GM23338 (cell line): Measurements from ENCODE around the gene FAM110A. TPM values are rescaled to one million over a fixed set of nuclear protein-coding genes. Genes with fewer than 3 reads are reported as not detected.

ENCODE experiments used
- ATAC-seq: fragments of 200-7000 bp; cut with Tn5 transposase; 3 replicates; pipeline ENCODE4 v1.9.1; 2020
- DNase-seq: peaks from one replicate; pipeline ENCODE4 v3.0.0-alpha.2; 2015; ENCODE audit warnings: low spot score
- H2AFZ ChIP-seq: fragments of 200-600 bp; sonication (generic); 2 replicates; pipeline ENCODE4 v1.8.0; 2016; ENCODE audit warnings: antibody characterized with exemption, mild to moderate bottlenecking, moderate library complexity
- H3F3A ChIP-seq: fragments of 200-600 bp; sonication (generic); replicated peaks from 2 replicates; pipeline ENCODE4 v1.8.0; 2017; ENCODE audit warnings: antibody characterized with exemption, mixed run types, low read depth
- H3K27ac ChIP-seq: fragments of 200-600 bp; sonication (generic); 2 replicates; pipeline ENCODE4 v1.6.1; 2016; ENCODE audit warnings: low read depth
- H3K27me3 ChIP-seq: fragments of 200-600 bp; sonication (generic); 2 replicates; pipeline ENCODE4 v1.8.0; 2016; ENCODE audit warnings: mild to moderate bottlenecking, mixed run types, moderate library complexity; ENCODE audit not compliant: insufficient read depth
- H3K36me3 ChIP-seq: fragments of 200-600 bp; sonication (generic); 2 replicates; pipeline ENCODE4 v1.8.0; 2016; ENCODE audit warnings: mild to moderate bottlenecking; ENCODE audit not compliant: insufficient read depth
- H3K4me1 ChIP-seq: fragments of 200-600 bp; sonication (generic); 2 replicates; pipeline ENCODE4 v1.8.0; 2016; ENCODE audit warnings: mild to moderate bottlenecking, moderate library complexity; ENCODE audit not compliant: insufficient read depth
- H3K4me2 ChIP-seq: fragments of 200-600 bp; sonication (generic); 2 replicates; pipeline ENCODE4 v1.7.1; 2017; ENCODE audit warnings: mixed run types
- H3K4me3 ChIP-seq: fragments of 200-600 bp; sonication (generic); 2 replicates; pipeline ENCODE4 v1.6.1; 2016; ENCODE audit warnings: mixed run types
- H3K79me2 ChIP-seq: fragments of 200-600 bp; sonication (generic); replicated peaks from 2 replicates; pipeline ENCODE4 v1.8.0; 2017; ENCODE audit warnings: mild to moderate bottlenecking; ENCODE audit not compliant: insufficient read depth
- H3K9me2 ChIP-seq: fragments of 200-600 bp; sonication (generic); 2 replicates; pipeline ENCODE4 v1.8.0; 2017; ENCODE audit not compliant: insufficient read depth
- H4K20me1 ChIP-seq: fragments of 200-600 bp; sonication (generic); replicated peaks from 2 replicates; pipeline ENCODE4 v1.8.0; 2017; ENCODE audit warnings: mild to moderate bottlenecking; ENCODE audit not compliant: insufficient read depth
- H3K27ac Mint-ChIP-seq: 2 replicates; pipeline ENCODE4 v1.8.0; 2020; ENCODE audit warnings: inconsistent platforms, mild to moderate bottlenecking, moderate library complexity, mixed read lengths
- H3K27me3 Mint-ChIP-seq: 3 replicates; pipeline ENCODE4 v1.8.0; 2022; ENCODE audit warnings: low read depth, mild to moderate bottlenecking, moderate library complexity, mixed read lengths, inconsistent platforms; ENCODE audit not compliant: insufficient read depth, poor library complexity
- H3K36me3 Mint-ChIP-seq: 3 replicates; pipeline ENCODE4 v1.8.0; 2021; ENCODE audit warnings: low read depth, mild to moderate bottlenecking, inconsistent platforms, moderate library complexity, mixed read lengths
- H3K4me1 Mint-ChIP-seq: 3 replicates; pipeline ENCODE4 v1.8.0; 2020; ENCODE audit warnings: mild to moderate bottlenecking, inconsistent platforms, mixed read lengths
- H3K4me3 Mint-ChIP-seq: 3 replicates; pipeline ENCODE4 v1.8.0; 2021; ENCODE audit warnings: moderate library complexity, mild to moderate bottlenecking, inconsistent platforms, mixed read lengths
- H3K9me3 Mint-ChIP-seq: 3 replicates; pipeline ENCODE4 v1.8.0; 2020; ENCODE audit warnings: moderate library complexity, mild to moderate bottlenecking, inconsistent platforms, mixed read lengths
- CREB1 ChIP-seq: fragments of 250-450 bp; sonication (Bioruptor Pico); IDR thresholded peaks from 2 replicates; pipeline ENCODE4 v1.5.0; 2020; ENCODE audit warnings: low read depth, mild to moderate bottlenecking, moderate library complexity
- EZH2phosphoT487 ChIP-seq: fragments of 200-600 bp; sonication (generic); IDR thresholded peaks from one replicate; pipeline ENCODE4 v1.8.1; 2018; ENCODE audit warnings: antibody characterized with exemption; ENCODE audit not compliant: unreplicated experiment
- NANOG ChIP-seq: IDR thresholded peaks from 2 replicates; pipeline ENCODE4 v1.6.1; 2016; ENCODE audit warnings: antibody characterized with exemption, borderline replicate concordance
- POLR2AphosphoS5 ChIP-seq: IDR thresholded peaks from 2 replicates; pipeline ENCODE4 v1.6.1; 2016; ENCODE audit warnings: antibody characterized with exemption, low read depth
- REST ChIP-seq: IDR thresholded peaks from one replicate; pipeline ENCODE4 v1.6.1; 2018; ENCODE audit warnings: antibody characterized with exemption; ENCODE audit not compliant: unreplicated experiment
- STAT1 ChIP-seq: IDR thresholded peaks from one replicate; pipeline ENCODE4 v1.6.1; 2016; ENCODE audit warnings: antibody characterized with exemption; ENCODE audit not compliant: unreplicated experiment
- ZNF331 ChIP-seq: fragments of 250-450 bp; sonication (Bioruptor Pico); IDR thresholded peaks from 2 replicates; pipeline ENCODE4 v1.5.0; 2020; ENCODE audit warnings: low read depth, mild to moderate bottlenecking, moderate library complexity
- polyA plus RNA-seq: library from polyadenylated mRNA; unstranded; fragments of >200 nt; fragmentation: Nextera tagmentation; extraction: Ambion mirVana; gene quantifications from 2 replicates; pipeline ENCODE4 v1.2.1, GENCODE V29; 2016
- total RNA-seq: library from RNA; depleted of rRNA; stranded (reverse); fragments of >200 nt; shearing (Covaris generic); gene quantifications from 2 replicates; pipeline ENCODE4 v1.2.3, GENCODE V29; 2014
- TF ChIP-seq, protein P1 (sequence below): IDR thresholded peaks from 2 replicates; pipeline ENCODE4 v1.6.1; 2016; ENCODE audit warnings: antibody characterized with exemption
- TF ChIP-seq, protein P2 (sequence below): fragments of 250-450 bp; sonication (Bioruptor Pico); IDR thresholded peaks from 2 replicates; pipeline ENCODE4 v1.5.0; 2020; ENCODE audit warnings: mild to moderate bottlenecking, moderate library complexity

FAM110A gene
- total and polyA plus RNA-seq, 2 experiments from 2014 or later: 10.7 to 13.7 TPM

- Mint-ChIP-seq H3K9me3 (peaks cover 4% of the 10 kb centered on the region; the same call in 2 of the 3 replicates), H3K4me1 (peaks cover 4% of the 10 kb centered on the region), H3K27me3 (peaks cover 15% of the 10 kb centered on the region), H3K36me3 (no peaks in the 10 kb centered on the region; the same call in 2 of the 3 replicates), H3K27ac (no peak overlapping the region; the same call in 1 of the 2 replicates), H3K4me3 (peak overlapping the region; percentile 79)
- Histone ChIP-seq H3K27ac (no peak overlapping the region), H3K4me2 (peak overlapping the region; percentile 72), H3K9me2 (no peaks in the 10 kb centered on the region), H3F3A (no peaks in the 10 kb centered on the region), H3K4me1 (peaks cover 12% of the 10 kb centered on the region), H3K79me2 (no peaks in the 10 kb centered on the region), H3K36me3 (no peaks in the 10 kb centered on the region), H3K4me3 (peak overlapping the region; percentile 77), H3K27me3 (peaks cover 16% of the 10 kb centered on the region), H2AFZ (peak overlapping the region; percentile 67; the same call in 1 of the 2 replicates), H4K20me1 (no peaks in the 10 kb centered on the region)
- TF ChIP-seq CREB1 (CRISPR knock-in tag) (no peak), ZNF331 (CRISPR knock-in tag) (no peak), NANOG (no peak), STAT1 (no peak), REST (no peak), EZH2phosphoT487 (no peak), POLR2AphosphoS5 (no peak)
- TF ChIP-seq, protein P1, sequence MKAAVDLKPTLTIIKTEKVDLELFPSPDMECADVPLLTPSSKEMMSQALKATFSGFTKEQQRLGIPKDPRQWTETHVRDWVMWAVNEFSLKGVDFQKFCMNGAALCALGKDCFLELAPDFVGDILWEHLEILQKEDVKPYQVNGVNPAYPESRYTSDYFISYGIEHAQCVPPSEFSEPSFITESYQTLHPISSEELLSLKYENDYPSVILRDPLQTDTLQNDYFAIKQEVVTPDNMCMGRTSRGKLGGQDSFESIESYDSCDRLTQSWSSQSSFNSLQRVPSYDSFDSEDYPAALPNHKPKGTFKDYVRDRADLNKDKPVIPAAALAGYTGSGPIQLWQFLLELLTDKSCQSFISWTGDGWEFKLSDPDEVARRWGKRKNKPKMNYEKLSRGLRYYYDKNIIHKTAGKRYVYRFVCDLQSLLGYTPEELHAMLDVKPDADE: no peak
- TF ChIP-seq, protein P2, sequence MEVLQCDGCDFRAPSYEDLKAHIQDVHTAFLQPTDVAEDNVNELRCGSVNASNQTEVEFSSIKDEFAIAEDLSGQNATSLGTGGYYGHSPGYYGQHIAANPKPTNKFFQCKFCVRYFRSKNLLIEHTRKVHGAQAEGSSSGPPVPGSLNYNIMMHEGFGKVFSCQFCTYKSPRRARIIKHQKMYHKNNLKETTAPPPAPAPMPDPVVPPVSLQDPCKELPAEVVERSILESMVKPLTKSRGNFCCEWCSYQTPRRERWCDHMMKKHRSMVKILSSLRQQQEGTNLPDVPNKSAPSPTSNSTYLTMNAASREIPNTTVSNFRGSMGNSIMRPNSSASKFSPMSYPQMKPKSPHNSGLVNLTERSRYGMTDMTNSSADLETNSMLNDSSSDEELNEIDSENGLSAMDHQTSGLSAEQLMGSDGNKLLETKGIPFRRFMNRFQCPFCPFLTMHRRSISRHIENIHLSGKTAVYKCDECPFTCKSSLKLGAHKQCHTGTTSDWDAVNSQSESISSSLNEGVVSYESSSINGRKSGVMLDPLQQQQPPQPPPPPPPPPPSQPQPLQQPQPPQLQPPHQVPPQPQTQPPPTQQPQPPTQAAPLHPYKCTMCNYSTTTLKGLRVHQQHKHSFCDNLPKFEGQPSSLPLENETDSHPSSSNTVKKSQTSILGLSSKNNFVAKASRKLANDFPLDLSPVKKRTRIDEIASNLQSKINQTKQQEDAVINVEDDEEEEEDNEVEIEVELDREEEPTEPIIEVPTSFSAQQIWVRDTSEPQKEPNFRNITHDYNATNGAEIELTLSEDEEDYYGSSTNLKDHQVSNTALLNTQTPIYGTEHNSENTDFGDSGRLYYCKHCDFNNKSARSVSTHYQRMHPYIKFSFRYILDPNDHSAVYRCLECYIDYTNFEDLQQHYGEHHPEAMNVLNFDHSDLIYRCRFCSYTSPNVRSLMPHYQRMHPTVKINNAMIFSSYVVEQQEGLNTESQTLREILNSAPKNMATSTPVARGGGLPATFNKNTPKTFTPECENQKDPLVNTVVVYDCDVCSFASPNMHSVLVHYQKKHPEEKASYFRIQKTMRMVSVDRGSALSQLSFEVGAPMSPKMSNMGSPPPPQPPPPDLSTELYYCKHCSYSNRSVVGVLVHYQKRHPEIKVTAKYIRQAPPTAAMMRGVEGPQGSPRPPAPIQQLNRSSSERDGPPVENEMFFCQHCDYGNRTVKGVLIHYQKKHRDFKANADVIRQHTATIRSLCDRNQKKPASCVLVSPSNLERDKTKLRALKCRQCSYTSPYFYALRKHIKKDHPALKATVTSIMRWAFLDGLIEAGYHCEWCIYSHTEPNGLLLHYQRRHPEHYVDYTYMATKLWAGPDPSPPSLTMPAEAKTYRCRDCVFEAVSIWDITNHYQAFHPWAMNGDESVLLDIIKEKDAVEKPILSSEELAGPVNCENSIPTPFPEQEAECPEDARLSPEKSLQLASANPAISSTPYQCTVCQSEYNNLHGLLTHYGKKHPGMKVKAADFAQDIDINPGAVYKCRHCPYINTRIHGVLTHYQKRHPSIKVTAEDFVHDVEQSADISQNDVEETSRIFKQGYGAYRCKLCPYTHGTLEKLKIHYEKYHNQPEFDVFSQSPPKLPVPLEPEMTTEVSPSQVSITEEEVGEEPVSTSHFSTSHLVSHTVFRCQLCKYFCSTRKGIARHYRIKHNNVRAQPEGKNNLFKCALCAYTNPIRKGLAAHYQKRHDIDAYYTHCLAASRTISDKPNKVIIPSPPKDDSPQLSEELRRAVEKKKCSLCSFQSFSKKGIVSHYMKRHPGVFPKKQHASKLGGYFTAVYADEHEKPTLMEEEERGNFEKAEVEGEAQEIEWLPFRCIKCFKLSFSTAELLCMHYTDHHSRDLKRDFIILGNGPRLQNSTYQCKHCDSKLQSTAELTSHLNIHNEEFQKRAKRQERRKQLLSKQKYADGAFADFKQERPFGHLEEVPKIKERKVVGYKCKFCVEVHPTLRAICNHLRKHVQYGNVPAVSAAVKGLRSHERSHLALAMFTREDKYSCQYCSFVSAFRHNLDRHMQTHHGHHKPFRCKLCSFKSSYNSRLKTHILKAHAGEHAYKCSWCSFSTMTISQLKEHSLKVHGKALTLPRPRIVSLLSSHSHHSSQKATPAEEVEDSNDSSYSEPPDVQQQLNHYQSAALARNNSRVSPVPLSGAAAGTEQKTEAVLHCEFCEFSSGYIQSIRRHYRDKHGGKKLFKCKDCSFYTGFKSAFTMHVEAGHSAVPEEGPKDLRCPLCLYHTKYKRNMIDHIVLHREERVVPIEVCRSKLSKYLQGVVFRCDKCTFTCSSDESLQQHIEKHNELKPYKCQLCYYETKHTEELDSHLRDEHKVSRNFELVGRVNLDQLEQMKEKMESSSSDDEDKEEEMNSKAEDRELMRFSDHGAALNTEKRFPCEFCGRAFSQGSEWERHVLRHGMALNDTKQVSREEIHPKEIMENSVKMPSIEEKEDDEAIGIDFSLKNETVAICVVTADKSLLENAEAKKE (CRISPR knock-in tag): no peak
- ATAC-seq: no peak
- DNase-seq: no peak
Measured at GRCh38 chr20:833121-833449, 430 bp upstream of the FAM110A start.
